Vagina (tissue), 2 donors: ENCODE measurements around the gene MLF2.

ENCODE experiments used
- POLR2A ChIP-seq, 2 donors: fragments of 450-650 bp; IDR thresholded peaks; one replicate each; pipeline ENCODE4 v1.6.1; 2017; ENCODE audit warnings: antibody characterized with exemption in 2 of 2, mild to moderate bottlenecking in 2 of 2, moderate library complexity in 2 of 2
- TF ChIP-seq, protein P1 (sequence below), 3 experiments: fragments of 450-650 bp in 2 of 3; fragments of 200-600 bp in 1 of 3; sonication (generic) in 1 of 3; IDR thresholded peaks; one replicate each; pipeline ENCODE4 v1.5.1; 2017 to 2019; ENCODE audit warnings: antibody characterized with exemption in 3 of 3, mild to moderate bottlenecking in 2 of 3, moderate library complexity in 2 of 3

DNA sequence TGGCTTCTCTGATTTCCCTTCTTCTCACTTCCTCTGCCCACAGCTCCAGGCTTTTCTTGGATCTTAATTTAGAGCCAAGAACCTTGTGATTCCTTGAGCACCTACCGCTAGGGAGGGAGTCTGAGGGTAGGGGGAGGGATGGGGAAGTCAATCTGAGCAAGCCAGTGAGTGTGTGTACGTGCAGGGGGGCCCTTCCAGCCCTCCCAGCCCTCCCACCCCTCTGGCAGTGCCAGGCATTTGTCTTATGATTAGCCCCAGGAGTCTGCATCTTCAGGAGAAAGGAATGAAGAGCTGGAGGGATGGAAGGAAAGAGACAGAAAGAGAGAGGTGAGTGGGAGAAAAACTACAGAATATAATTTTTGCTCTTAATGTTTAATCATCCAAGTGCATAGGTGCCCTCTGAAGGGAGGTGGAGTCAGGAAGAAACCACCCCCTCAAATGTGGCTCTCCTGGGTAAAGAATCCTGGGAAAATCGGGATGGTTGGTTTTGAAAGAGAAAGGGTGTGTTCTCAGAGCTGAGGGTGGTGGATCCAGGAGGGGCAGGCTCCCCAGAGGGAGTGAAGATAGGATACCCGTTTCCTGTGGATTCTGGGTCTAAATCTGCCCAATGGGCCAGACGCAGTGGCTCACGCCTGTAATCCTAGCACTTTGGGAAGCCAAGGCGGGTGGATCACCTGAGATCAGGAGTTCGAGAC, 54.4 kb downstream of the MLF2 start:
- TF ChIP-seq, protein P1, sequence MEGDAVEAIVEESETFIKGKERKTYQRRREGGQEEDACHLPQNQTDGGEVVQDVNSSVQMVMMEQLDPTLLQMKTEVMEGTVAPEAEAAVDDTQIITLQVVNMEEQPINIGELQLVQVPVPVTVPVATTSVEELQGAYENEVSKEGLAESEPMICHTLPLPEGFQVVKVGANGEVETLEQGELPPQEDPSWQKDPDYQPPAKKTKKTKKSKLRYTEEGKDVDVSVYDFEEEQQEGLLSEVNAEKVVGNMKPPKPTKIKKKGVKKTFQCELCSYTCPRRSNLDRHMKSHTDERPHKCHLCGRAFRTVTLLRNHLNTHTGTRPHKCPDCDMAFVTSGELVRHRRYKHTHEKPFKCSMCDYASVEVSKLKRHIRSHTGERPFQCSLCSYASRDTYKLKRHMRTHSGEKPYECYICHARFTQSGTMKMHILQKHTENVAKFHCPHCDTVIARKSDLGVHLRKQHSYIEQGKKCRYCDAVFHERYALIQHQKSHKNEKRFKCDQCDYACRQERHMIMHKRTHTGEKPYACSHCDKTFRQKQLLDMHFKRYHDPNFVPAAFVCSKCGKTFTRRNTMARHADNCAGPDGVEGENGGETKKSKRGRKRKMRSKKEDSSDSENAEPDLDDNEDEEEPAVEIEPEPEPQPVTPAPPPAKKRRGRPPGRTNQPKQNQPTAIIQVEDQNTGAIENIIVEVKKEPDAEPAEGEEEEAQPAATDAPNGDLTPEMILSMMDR (IDR thresholded peaks at IDR 0.05) = no peak
- no peak for TF ChIP-seq POLR2A (IDR thresholded peaks at IDR 0.05)
